ENCODE measurements around the gene RSPRY1.
"Not testable (repeated sequence)": the region's sequence is repeated elsewhere in the genome, so short reads cannot be mapped to it uniquely, and the experiment has no call there.

The RSPRY1 gene

GRCh38 chr16:57186872-57187854, 1.0 kb downstream of the RSPRY1 start:
- peak; percentile 3 for DNase-seq (ENCODE audit: low spot score)

DNA sequence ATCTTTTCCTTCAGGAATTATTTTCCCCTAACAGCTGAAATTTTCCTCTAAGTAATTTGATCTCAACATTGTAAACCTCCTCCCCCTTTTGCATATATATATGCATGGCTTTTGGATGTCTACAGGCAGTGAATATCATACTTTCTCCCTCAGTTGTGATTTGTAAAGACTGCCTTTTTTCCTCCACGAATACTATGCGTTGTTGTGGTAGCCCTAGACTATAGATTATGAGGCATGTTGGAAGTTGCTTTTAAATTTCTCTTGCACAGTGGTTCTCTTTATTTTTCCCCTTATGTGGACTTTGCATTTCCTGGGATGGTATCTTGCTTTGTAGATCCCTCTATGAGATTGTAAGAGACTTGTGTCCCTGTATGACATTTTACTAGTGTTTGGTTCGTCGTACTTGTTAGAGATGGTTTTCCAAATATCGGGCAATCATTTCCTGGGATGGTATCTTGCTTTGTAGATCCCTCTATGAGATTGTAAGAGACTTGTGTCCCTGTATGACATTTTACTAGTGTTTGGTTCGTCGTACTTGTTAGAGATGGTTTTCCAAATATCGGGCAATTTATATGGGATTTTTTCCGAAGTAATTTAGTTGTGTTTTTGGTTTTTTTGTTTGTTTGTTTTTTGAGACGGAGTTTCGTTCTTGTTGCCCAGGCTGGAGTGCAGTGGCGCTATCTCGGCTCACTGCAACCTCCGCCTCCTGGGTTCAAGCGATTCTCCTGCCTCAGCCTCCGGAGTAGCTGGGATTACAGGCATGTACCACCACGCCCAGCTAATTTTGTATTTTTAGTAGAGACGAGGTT, 2.0 kb downstream of the RSPRY1 start:
- not testable (repeated sequence) for DNase-seq (ENCODE audit: low spot score)

DNA sequence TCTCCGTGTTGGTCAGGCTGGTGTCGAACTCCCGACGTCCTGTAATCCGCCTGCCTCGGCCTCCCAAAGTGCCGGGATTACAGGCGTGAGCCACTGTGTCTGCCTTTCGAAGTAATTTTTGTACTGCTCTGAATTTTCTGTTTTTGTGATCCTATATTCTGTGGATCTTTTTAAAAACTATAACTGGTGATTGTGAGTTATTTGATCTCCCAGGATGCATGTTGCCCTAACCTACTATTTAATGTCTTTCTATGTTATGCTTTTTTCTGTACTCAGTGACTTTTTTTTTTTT, 2.5 kb downstream of the RSPRY1 start:
- no peak for DNase-seq (ENCODE audit: low spot score)

- not testable (repeated sequence) for DNase-seq (ENCODE audit: low spot score)
Observed at GRCh38 chr16:57189527-57189926, 3.4 kb downstream of the RSPRY1 start.

DNA sequence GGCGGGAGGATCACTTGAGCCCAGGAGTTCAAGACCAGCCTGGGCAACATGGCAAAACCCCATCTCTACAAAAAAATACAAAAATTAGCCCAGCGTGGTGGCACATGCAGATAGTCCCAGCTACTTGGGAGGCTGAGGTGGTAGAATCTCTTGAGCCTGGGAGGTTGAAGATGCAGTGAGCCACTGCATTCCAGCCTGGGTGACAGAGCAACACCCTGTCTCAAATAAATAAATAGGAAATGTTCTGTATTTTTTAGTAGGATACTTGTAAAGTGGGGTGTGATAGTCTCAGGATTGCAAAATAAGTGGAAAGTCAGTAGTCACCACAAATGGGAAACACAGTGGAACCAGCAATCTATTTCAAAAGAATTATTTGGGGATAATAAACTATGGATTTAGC, 4.0 kb downstream of the RSPRY1 start:
- no peak for DNase-seq (ENCODE audit: low spot score)

DNA sequence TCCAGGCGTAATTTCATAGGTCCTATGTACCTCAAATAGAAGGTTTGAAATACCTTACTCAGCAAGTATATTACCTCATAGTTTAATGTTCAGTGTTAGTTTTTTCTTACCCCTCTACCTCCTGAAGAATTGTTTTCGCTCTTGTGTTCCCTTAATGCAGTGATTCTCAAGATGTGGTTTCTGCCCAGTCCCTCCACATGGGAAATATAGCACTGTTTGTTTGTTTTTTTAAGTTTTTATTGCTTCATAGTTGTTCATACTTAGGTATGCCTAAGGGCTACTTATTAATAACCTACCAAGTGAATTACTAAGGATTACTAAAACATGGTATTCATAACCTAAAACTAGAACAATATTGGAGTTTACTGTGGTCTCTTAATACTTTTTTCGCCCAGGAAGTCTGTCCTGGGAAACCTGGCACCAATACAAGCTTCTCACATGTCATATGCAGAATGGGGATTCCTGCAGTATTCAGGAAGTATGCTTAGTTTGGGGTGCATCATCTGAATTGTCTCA, 5.0 kb downstream of the RSPRY1 start:
- DNase-seq (ENCODE audit: low spot score), result no peak

GRCh38 chr16:57192146-57192545, 6.0 kb downstream of the RSPRY1 start:
- DNase-seq (ENCODE audit: low spot score), result no peak

DNA sequence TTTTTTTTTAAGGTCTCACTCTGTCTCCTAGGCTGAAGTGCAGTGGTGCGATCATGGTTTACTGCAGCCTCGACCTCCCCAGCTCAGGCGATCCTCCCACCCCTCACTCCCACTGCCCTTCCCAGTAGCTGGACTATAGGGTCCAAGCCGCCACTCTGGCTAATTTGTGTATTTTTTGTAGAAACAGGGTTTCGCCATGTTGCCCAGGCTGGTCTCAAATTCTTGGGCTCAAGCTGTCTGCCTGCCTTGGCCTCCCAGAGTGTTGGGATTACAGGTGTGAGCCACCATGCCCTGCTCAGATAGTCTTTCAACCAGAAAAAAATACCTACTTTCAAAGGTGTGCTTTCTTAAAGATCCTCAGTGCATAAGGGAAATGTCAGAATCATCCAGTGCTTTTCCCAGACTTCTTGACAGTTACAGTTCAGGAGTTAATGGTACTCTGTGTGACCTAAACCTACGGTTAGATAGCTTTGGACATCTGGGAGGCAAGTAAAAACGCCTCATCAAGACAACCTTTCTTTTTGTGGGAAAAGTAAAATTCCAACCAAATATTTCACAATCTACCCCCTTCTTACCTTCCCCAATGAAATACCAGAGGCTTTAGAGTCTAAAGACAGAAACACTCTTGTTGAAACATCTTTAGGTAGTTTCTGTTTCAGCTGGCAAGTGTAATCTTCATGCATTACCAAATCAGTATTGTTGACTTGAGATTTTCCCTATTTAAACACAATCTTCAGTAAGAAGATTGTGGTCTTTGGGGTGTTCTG, 6.8 kb downstream of the RSPRY1 start:
- DNase-seq (ENCODE audit: low spot score), result no peak

- DNase-seq (ENCODE audit: low spot score), result no peak
Observed at GRCh38 chr16:57194512-57194911, 8.4 kb downstream of the RSPRY1 start.

- DNase-seq (ENCODE audit: low spot score), result no peak
Observed at GRCh38 chr16:57196286-57196685, 10.2 kb downstream of the RSPRY1 start.

DNA sequence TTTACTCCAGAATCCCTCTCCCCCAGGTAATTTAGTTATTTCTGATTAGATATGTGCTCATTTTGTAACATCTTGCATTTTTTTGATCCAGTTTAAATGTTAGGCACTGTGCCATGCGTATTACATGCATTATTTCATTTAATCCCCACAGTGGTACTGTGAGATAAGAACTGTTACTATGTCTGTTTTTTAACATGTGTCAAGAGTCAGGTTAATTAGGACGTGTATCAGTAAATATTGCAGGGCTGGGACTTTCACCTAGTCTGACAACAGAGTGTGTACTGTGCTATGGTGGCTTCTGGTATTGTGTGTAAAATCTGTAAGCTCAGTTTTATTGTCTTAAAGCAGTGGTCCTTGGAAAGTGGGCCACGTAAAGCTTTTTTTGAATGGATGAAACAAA, 10.6 kb downstream of the RSPRY1 start:
- no peak for DNase-seq (ENCODE audit: low spot score)

- DNase-seq (ENCODE audit: low spot score), result not testable (repeated sequence)
Observed at GRCh38 chr16:57200321-57200720, 14.2 kb downstream of the RSPRY1 start.

GRCh38 chr16:57200926-57201325, 14.8 kb downstream of the RSPRY1 start:
- not testable (repeated sequence) for DNase-seq (ENCODE audit: low spot score)

- DNase-seq (ENCODE audit: low spot score), result no peak
Observed at GRCh38 chr16:57202095-57202886, 16.2 kb downstream of the RSPRY1 start.

GRCh38 chr16:57203451-57203850, 17.3 kb downstream of the RSPRY1 start:
- no peak for DNase-seq (ENCODE audit: low spot score)

GRCh38 chr16:57204675-57205074, 18.5 kb downstream of the RSPRY1 start:
- no peak for DNase-seq (ENCODE audit: low spot score)

- DNase-seq (ENCODE audit: low spot score), result no peak
Observed at GRCh38 chr16:57208926-57209325, 22.8 kb downstream of the RSPRY1 start.

DNA sequence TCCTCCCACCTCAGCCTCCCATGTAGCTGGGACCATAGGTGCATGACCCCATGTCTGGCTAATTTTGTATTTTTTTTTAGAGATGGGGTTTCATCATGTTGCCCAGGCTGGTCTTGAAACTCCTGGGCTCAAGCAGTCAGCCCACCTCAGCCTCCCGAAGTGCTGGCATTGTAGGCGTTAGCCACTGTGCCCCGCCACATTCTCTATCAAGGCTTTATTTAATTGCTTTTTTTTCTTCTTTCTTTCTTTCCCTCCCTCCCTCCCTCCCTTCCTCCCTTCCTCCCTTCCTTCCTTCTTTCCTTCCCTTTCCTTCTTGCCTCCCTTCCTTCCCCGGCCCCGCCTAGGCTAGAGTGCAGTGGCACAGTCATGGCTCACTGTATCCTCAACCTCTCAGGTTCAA, 23.7 kb downstream of the RSPRY1 start:
- DNase-seq (ENCODE audit: low spot score), result no peak

- no peak for DNase-seq (ENCODE audit: low spot score)
Observed at GRCh38 chr16:57213462-57213861, 27.3 kb downstream of the RSPRY1 start.

DNA sequence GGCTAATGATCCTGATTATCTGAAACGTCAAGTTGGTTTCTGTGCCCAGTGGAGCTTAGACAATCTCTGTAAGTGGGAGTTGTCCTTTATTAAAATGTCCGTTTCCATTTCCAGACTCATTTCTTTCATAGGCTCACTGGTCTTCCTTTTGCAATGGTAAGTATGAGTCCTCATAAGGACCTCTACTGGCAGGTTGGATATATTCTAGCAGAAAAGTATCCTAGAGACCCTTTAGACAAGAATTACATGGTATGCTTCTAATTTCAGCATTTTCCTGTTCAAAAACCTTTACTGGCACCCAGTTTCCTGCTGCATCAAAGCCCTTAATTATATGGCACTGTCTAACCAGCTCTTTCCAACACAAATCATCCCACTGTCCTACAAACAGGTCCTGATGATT, 30.8 kb downstream of the RSPRY1 start:
- DNase-seq (ENCODE audit: low spot score), result no peak

DNA sequence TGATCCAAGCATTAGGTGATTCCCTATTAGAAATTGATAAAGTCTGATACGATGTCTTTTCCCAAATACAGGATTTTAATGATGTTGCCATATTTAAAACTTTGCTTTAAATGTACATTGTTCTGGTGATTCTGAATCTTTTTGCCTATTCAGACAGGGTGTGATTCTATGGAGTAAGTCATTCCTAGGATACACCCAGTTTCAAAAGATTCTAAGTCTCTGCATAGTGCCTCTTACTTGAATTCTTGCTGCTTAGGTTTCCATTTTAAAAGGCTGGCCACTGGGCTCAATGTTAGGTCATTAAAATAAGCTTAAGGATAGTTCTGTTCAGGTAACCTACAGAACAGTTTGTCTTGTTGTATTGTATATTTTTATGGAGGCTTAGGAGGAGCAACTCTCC, 36.9 kb downstream of the RSPRY1 start:
- DNase-seq (ENCODE audit: low spot score), result no peak

All from CD4-positive, alpha-beta T cell treated with Interleukin-6 at 100 ng/mL for 8 hours (primary cell).